ENCODE results near the gene LBR.

The LBR gene

DNA sequence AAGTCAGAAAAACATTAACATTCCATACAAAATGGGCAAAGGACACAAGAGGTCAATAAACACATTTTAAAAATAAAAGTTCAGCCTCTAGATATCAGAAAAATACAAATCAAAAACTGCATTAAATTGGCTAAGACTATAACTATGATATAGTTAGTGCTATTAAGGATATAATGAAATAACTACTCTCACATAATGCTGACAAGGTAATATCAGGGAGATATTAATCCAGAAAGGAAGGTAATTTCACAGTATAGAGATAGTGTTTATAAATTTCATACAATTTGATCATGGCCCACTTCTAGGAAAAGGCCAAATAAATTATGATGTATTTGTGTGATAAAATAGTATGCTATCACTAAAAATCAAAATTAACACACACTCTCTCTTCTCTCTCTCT is 61.8 kb downstream of the LBR start:
- TF ChIP-seq EZH2 (IDR thresholded peaks at IDR 0.05; ENCODE audit: borderline replicate concordance, low read length), result no peak
- TF ChIP-seq, protein P1, sequence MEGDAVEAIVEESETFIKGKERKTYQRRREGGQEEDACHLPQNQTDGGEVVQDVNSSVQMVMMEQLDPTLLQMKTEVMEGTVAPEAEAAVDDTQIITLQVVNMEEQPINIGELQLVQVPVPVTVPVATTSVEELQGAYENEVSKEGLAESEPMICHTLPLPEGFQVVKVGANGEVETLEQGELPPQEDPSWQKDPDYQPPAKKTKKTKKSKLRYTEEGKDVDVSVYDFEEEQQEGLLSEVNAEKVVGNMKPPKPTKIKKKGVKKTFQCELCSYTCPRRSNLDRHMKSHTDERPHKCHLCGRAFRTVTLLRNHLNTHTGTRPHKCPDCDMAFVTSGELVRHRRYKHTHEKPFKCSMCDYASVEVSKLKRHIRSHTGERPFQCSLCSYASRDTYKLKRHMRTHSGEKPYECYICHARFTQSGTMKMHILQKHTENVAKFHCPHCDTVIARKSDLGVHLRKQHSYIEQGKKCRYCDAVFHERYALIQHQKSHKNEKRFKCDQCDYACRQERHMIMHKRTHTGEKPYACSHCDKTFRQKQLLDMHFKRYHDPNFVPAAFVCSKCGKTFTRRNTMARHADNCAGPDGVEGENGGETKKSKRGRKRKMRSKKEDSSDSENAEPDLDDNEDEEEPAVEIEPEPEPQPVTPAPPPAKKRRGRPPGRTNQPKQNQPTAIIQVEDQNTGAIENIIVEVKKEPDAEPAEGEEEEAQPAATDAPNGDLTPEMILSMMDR (IDR thresholded peaks at IDR 0.05; ENCODE audit: low read length), result no peak
- Histone ChIP-seq H3K27ac (ENCODE audit: low read depth, low read length, poor library complexity, severe bottlenecking) (no peak overlapping the region), H3K4me1 (ENCODE audit: insufficient read depth, low read length, severe bottlenecking) (no peaks in the 10 kb centered on the region), H2AFZ (ENCODE audit: low read length) (no peak overlapping the region), H3K27me3 (ENCODE audit: insufficient read depth, low read length) (0 out of 2 replicates have a peak, but pooled peaks cover 3% of the 10 kb centered on the region), H3K9me2 (ENCODE audit: low read depth, low read length) (no peaks in the 10 kb centered on the region), H3K4me2 (ENCODE audit: low read length) (no peak overlapping the region), H3K36me3 (ENCODE audit: insufficient read depth, low read length) (no peaks in the 10 kb centered on the region), H3F3A (ENCODE audit: insufficient read depth, low read length) (no peaks in the 10 kb centered on the region), H3K9ac (ENCODE audit: low read length) (no peak overlapping the region), H4K20me1 (ENCODE audit: insufficient read depth, low read length) (no peaks in the 10 kb centered on the region), H3K9me3 (ENCODE audit: low read length) (no peaks in the 10 kb centered on the region), H3K79me2 (ENCODE audit: insufficient read depth, low read length) (no peaks in the 10 kb centered on the region), H3K4me3 (ENCODE audit: low read depth, low read length, poor library complexity, severe bottlenecking) (no peak overlapping the region)

GRCh38 chr1:225364439-225364838 is 63.4 kb downstream of the LBR start:
- H3K9ac ChIP-seq (ENCODE audit: low read length), result no peak overlapping the region

DNA sequence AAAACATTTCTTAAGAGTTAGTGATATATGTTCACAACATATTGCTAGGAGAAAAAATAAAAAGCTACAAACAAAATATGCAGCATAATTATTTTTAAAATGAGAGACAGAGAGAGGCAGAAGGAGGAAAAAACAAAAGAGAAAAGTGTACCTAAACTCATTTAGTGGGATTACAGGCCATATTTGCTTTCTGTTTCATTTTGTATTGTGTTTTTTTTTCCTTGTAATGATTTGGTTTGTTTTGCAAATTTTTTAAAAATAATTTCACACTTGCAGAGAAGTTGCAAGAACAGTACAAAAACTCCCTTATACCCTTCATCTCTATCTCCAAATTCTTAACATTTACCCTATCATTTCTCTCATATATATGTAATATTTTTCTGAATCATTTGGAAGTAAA is 65.0 kb downstream of the LBR start:
- Histone ChIP-seq H3K4me1 (ENCODE audit: insufficient read depth, low read length, severe bottlenecking) (no peaks in the 10 kb centered on the region), H3K27ac (ENCODE audit: low read depth, low read length, poor library complexity, severe bottlenecking) (no peak overlapping the region), H3K4me3 (ENCODE audit: low read depth, low read length, poor library complexity, severe bottlenecking) (no peak overlapping the region), H3K79me2 (ENCODE audit: insufficient read depth, low read length) (no peaks in the 10 kb centered on the region), H2AFZ (ENCODE audit: low read length) (no peak overlapping the region), H3K9ac (ENCODE audit: low read length) (no peak overlapping the region), H4K20me1 (ENCODE audit: insufficient read depth, low read length) (no peaks in the 10 kb centered on the region), H3F3A (ENCODE audit: insufficient read depth, low read length) (no peaks in the 10 kb centered on the region), H3K36me3 (ENCODE audit: insufficient read depth, low read length) (no peaks in the 10 kb centered on the region), H3K4me2 (ENCODE audit: low read length) (no peak overlapping the region), H3K27me3 (ENCODE audit: insufficient read depth, low read length) (no peaks in the 10 kb centered on the region), H3K9me3 (ENCODE audit: low read length) (no peaks in the 10 kb centered on the region), H3K9me2 (ENCODE audit: low read depth, low read length) (no peaks in the 10 kb centered on the region)
- TF ChIP-seq, protein P1 (IDR thresholded peaks at IDR 0.05; ENCODE audit: low read length), result no peak
- TF ChIP-seq EZH2 (IDR thresholded peaks at IDR 0.05; ENCODE audit: borderline replicate concordance, low read length), result no peak

More at GRCh38 chr1:225364439-225364838, 63.4 kb downstream of the LBR start:
- Histone ChIP-seq H3K27ac (ENCODE audit: low read depth, low read length, poor library complexity, severe bottlenecking) (no peak overlapping the region), H3K4me1 (ENCODE audit: insufficient read depth, low read length, severe bottlenecking) (no peaks in the 10 kb centered on the region), H2AFZ (ENCODE audit: low read length) (no peak overlapping the region), H3F3A (ENCODE audit: insufficient read depth, low read length) (no peaks in the 10 kb centered on the region), H3K4me3 (ENCODE audit: low read depth, low read length, poor library complexity, severe bottlenecking) (no peak overlapping the region), H3K4me2 (ENCODE audit: low read length) (no peak overlapping the region), H4K20me1 (ENCODE audit: insufficient read depth, low read length) (no peaks in the 10 kb centered on the region), H3K79me2 (ENCODE audit: insufficient read depth, low read length) (no peaks in the 10 kb centered on the region), H3K36me3 (ENCODE audit: insufficient read depth, low read length) (no peaks in the 10 kb centered on the region), H3K9me2 (ENCODE audit: low read depth, low read length) (no peaks in the 10 kb centered on the region), H3K27me3 (ENCODE audit: insufficient read depth, low read length) (0 out of 2 replicates have a peak, but pooled peaks cover 3% of the 10 kb centered on the region), H3K9me3 (ENCODE audit: low read length) (no peaks in the 10 kb centered on the region)
- TF ChIP-seq, protein P1 (IDR thresholded peaks at IDR 0.05; ENCODE audit: low read length), result no peak
- no peak for TF ChIP-seq EZH2 (IDR thresholded peaks at IDR 0.05; ENCODE audit: borderline replicate concordance, low read length)

Measured in OCI-LY1 (cell line).